ENCODE data around the gene RANBP3.
"Not testable (repeated sequence)": the region's sequence is repeated elsewhere in the genome, so short reads cannot be mapped to it uniquely, and the experiment has no call there.

Gene RANBP3

GRCh38 chr19:5883157-5883873 lies 94.6 kb downstream of the RANBP3 start:
- not testable (repeated sequence) for DNase-seq (ENCODE audit: low spot score)

DNA sequence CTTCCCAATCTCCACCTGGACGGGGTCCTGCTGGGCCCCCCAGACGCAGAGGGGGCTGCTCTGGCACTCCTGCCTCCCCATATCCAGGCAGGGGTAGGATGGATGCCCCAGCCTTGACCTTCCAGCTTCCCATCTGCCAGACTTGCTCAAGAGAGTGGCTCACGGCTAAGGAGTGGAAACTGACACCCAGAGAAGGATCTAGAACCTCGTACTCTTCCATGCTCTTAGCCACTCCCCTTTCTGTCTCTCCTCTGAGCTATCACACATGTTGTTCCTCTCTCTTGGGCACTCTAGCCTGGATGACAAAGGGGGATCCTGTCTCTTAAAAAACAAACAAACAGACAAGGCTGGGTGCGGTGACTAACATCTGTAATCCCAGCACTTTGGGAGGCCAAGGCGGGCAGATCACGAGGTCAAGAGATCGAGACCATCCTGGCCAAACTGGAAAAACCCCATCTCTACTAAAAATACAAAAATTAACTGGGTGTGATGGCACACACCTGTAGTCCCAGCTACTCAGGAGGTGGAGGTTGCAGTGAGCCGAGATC lies 95.4 kb downstream of the RANBP3 start:
- no peak for DNase-seq (ENCODE audit: low spot score)

DNA sequence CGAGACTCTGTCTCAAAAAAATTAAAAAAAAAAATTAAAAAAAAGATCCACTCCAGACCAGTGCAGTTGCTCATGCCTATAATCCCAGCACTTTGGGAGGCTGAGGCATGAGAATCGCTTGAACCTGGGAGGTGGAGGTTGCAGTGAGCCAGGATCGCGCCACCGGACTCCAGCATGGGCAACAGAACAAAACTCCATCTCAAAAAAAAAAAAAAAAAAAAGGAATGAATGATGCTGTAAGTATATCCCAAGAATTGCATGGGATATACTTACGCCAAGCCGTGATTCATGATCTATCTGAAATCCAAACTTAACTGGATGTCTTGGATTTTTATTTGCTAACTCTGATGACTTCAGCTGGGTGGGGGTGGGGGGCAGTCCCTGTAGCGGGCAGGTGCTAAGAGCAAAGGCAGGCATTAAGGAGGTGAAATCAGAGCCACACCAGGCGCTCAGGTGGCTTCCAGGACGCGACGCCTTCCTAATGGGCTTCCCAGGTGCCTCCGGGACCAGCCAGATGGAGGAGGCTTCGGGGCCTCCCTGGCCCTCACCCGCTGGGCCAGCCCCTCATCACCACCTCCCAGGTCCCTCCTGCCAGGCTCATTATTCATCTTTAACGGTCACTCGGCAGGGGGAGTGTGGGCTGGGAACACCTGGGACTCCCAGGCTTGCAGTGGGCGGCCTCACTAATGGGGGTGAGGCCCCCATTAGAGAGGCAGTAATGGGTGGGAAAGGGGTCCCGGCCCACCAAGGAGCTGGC lies 96.2 kb downstream of the RANBP3 start:
- DNase-seq (ENCODE audit: low spot score), result no peak

DNA sequence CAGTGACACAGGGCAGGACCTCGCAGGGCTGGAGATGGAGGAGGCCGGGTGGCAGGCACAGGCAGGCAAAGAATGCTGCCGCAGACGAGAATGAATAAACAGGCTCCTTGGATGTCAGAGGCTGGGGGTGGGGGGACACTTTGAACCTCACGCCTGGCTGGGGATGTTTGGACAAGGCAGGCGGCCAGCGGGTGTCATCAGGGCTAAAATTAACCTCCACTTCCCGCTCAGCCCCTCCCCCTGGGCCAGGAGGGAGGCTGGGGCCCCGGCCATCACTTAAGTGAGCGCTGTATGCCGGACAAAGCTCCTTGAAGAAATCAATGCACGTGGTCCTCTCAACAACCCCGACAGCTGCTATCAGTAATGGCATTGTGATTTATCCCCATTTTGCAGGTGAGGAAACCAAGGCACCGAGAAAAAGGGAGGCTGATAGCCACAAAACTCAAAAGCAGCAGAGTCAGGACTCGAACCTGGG lies 97.3 kb downstream of the RANBP3 start:
- DNase-seq (ENCODE audit: low spot score), result no peak

DNA sequence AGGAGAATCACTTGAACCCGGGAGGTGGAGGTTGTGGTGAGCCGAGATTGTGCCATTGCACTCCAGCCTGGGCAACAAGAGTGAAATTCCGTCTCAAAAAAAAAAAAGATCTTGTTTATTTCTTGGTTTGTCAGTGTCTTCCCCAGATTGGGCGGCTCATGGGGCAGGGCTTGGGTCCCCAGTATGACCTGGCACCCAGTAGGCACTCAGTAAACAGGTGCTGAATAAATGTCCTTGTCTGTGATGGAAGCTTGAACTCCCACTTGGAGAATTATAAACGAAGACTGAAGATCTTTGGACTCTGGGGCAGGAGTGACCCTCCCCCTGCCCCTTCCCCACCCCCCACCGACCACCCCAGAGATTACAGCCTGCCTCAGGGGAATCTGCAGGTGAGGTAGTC lies 97.7 kb downstream of the RANBP3 start:
- DNase-seq (ENCODE audit: low spot score), result no peak

GRCh38 chr19:5877882-5878281 lies 100.1 kb downstream of the RANBP3 start:
- DNase-seq (ENCODE audit: low spot score), result no peak

DNA sequence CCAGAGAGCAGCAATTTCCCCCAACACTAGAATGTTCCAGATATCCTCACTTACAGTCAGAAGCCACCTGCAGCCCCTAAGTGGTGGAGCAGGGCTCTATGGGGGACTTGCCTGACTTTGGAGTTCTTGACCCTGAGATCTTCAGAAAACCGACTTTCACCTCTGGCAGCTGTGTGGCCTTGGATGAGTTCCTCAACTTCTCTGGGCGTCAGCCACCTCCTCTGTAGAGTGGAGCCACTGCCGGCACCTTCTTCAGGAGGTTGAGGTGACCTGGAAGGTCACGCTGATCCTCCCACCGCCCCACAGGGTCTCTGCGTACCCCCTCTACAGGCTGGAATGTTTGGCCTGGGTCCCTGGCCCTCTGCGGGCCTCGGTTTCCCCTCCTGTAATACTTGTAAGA lies 100.5 kb downstream of the RANBP3 start:
- DNase-seq (ENCODE audit: low spot score), result no peak

GRCh38 chr19:5874496-5874895 lies 103.4 kb downstream of the RANBP3 start:
- not testable (repeated sequence) for DNase-seq (ENCODE audit: low spot score)

DNA sequence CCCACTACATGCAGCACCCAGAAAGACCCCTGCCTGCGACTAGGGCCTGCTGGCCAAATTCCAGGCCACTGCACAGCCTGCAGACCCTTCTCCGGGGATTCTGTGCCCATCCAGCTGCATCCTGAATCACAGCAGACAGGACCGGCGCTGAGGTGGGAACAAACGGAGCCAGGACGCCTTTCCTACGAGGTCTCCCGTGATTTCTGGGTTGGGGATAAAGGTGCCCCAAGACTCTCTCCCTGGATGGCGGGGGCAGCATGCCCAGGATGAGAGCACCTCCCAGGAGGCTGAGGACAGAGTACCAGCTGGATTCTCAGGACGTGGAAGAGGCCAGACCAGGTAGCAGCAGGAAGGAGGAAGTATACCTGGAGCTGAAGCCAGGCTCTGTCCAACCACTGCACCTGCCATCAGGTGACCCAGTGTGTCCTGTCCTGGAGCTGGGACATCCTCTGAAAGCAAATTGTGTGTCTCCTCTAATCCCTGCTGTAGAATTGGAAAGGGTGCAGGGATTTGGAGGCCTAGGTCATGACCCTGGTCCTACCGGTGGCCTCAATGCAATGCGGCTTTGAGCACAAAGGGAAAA lies 104.2 kb downstream of the RANBP3 start:
- no peak for DNase-seq (ENCODE audit: low spot score)

DNA sequence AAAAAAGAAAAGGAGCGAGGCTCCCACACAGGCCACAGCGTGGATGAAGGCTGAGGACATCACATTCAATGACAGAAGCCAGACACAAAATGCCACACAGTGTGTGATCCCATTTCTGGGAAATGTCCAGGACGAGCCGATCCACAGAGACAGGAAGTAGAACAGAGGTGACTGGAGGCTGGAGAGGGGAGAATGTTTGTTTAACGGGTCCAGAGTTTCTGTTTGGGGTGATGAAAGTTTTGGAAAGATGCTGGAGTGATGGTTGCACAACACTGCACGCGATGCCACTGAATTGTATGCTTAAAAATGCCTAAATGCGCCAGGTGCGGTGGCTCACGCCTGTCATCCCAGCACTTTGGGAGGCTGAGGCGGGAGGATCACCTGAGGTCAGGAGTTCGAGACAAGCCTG lies 107.0 kb downstream of the RANBP3 start:
- no peak for DNase-seq (ENCODE audit: low spot score)

DNA sequence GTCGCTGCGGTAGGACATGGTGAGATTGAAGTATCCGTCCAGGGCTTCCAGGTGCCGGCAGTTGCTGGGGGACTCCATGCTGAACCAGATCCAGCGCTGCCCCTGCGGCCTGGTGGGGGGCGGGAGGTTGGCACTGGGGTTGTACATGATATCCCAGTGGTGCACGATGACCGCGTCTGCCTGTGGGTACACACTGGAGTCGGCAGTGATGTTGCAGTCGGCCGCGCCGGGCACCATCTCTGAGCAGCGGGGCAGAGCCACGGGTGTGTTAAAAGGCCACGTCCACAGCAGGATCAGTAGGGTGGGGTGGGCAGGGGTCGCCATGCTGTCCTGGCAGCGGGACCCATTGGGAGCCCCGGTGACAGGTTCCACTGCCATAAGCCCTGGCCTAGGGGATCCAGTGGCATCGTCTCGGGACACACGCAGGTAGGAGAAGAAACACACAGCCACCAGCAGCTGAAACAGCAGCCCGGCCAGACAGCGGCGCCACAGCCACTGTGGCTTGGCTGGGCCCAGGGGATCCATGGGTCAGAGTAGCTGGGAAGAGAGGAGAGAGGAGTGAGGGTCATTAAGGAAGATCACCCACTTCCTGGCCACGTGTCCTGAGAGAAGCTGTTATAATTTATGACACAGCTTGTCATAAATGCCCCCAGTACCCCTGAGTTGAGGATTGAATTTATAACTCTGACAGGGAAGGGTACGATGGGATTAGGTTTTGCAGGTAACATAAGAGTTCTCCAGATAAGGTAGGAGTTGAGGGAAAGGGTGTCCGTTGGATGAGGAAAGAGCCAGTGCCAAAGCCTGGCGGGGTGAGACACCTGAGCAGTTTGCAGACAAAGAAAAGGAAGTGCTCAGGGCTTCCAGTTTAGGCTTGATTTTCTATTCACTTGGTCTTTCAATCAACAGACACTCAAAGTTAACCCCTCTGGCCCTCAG lies 110.5 kb downstream of the RANBP3 start:
- DNase-seq (ENCODE audit: low spot score), result no peak

All from CD4-positive, alpha-beta T cell treated with Interleukin-2 at 100 ng/mL for 4 hours (primary cell).